HCT116 (cell line): ENCODE data around the gene HTR3A. TPM values are rescaled to one million over a fixed set of nuclear protein-coding genes. Genes with fewer than 3 reads are reported as not detected.

Experiments used
- ATAC-seq: fragments of 200-7000 bp; cut with Tn5 transposase; 2 replicates; pipeline ENCODE4 v1.9.1; 2020; ENCODE audit warnings: mild to moderate bottlenecking, moderate library complexity
- BruUV-seq: library from RNA; stranded (reverse); fragments of 400-500 nt; replicated peaks from 2 replicates; lab custom pipeline; 2021; lab: Mats Ljungman, UMichigan
- CTCF ChIA-PET: fragments of 300-600 bp; sonication (Branson Sonifier 250); formaldehyde crosslinking; loops from one replicate; lab custom pipeline; 2021; ENCODE audit warnings: antibody characterized with exemption; lab: Charles Lee
- POLR2A ChIA-PET: fragments of 300-600, 350-600 bp; sonication (Branson Sonifier 250); formaldehyde crosslinking; loops from one replicate; lab custom pipeline; 2021; ENCODE audit warnings: antibody characterized with exemption; lab: Charles Lee
- RAD21 ChIA-PET, 2 experiments: fragments of 300-600 bp; sonication (Branson Sonifier 250); formaldehyde crosslinking; loops; one replicate each; lab custom pipeline; 2023; ENCODE audit warnings: low total read pairs in 2 of 2; ENCODE audit not compliant: uncharacterized antibody in 2 of 2, unreplicated experiment in 2 of 2, low non-redundant PET in 1 of 2; lab: Charles Lee
- DNase-seq: peaks from one replicate; pipeline ENCODE4 v3.0.0-alpha.2; 2010; ENCODE audit warnings: low read depth, low spot score
- H2AFZ ChIP-seq: fragments of 200-600 bp; shearing (Covaris generic), sonication (generic); 2 replicates; pipeline ENCODE4 v1.6.1; 2017; ENCODE audit warnings: low read depth, mixed run types, mixed read lengths, antibody characterized with exemption, low read length; ENCODE audit not compliant: poor library complexity, severe bottlenecking
- H3K27ac ChIP-seq: 2 replicates; pipeline ENCODE4 v1.5.1; 2012; ENCODE audit warnings: low read depth, low read length
- H3K27me3 ChIP-seq: fragments of 200-600 bp; sonication (generic); 2 replicates; pipeline ENCODE4 v1.6.1; 2016; ENCODE audit warnings: mixed run types, low read length, mixed read lengths; ENCODE audit not compliant: insufficient read depth
- H3K36me3 ChIP-seq, 2 experiments: fragments of 200-500 bp in 1 of 2; fragments of 200-600 bp in 1 of 2; sonication (Bioruptor generic) in 1 of 2; sonication (generic) in 1 of 2; 2 replicates each; pipeline versions ENCODE4 v1.5.1 to v1.6.1; 2014 to 2016; ENCODE audit warnings: low read length in 2 of 2, inconsistent platforms in 1 of 2, mixed read lengths in 1 of 2, mixed run types in 1 of 2; ENCODE audit not compliant: insufficient read depth in 2 of 2, control insufficient read depth in 1 of 2
- H3K4me1 ChIP-seq, 2 experiments: fragments of 200-600 bp in 1 of 2; sonication (generic) in 1 of 2; 2 replicates each; pipeline versions ENCODE4 v1.5.1 to v1.6.1; 2012 to 2017; ENCODE audit warnings: low read length in 2 of 2, inconsistent platforms in 1 of 2, mild to moderate bottlenecking in 1 of 2, mixed read lengths in 1 of 2, mixed run types in 1 of 2, moderate library complexity in 1 of 2; ENCODE audit not compliant: insufficient read depth in 2 of 2, control insufficient read depth in 1 of 2
- H3K4me2 ChIP-seq: fragments of 200-600 bp; sonication (generic); 2 replicates; pipeline ENCODE4 v1.6.1; 2017; ENCODE audit warnings: mixed run types, low read length, mixed read lengths
- H3K4me3 ChIP-seq, 2 experiments: fragments of 200-600 bp in 1 of 2; sonication (generic) in 1 of 2; replicated peaks in 1 of 2; 2 replicates each; pipeline ENCODE4 v1.5.1; 2011 to 2016; ENCODE audit warnings: low read length in 2 of 2, control low read depth in 1 of 2, low read depth in 1 of 2, mild to moderate bottlenecking in 1 of 2, mixed read lengths in 1 of 2, mixed run types in 1 of 2
- H3K79me2 ChIP-seq: fragments of 200-600 bp; sonication (generic); 2 replicates; pipeline ENCODE4 v1.6.1; 2017; ENCODE audit warnings: mild to moderate bottlenecking, mixed run types, low read length, moderate library complexity, mixed read lengths; ENCODE audit not compliant: insufficient read depth
- H3K9ac ChIP-seq: fragments of 200-600 bp; sonication (generic); 2 replicates; pipeline ENCODE4 v1.6.1; 2016; ENCODE audit warnings: low read length, mixed read lengths
- H3K9me2 ChIP-seq: fragments of 200-600 bp; sonication (generic), shearing (Covaris generic); 2 replicates; pipeline ENCODE4 v1.6.1; 2017; ENCODE audit warnings: mixed run types, mild to moderate bottlenecking, moderate library complexity; ENCODE audit not compliant: insufficient read depth
- H3K9me3 ChIP-seq, 2 experiments: fragments of 200-500 bp in 1 of 2; fragments of 200-600 bp in 1 of 2; sonication (Bioruptor generic) in 1 of 2; sonication (generic) in 1 of 2; 2 replicates each; pipeline ENCODE4 v1.6.1; 2014 to 2017; ENCODE audit warnings: low read length in 2 of 2, mixed read lengths in 2 of 2, inconsistent platforms in 1 of 2, low read depth in 1 of 2, mild to moderate bottlenecking in 1 of 2, mixed run types in 1 of 2, moderate library complexity in 1 of 2; ENCODE audit not compliant: control insufficient read depth in 1 of 2, insufficient read depth in 1 of 2
- H4K20me1 ChIP-seq: fragments of 200-600 bp; sonication (generic), shearing (Covaris generic); 2 replicates; pipeline ENCODE4 v1.6.1; 2017; ENCODE audit warnings: mixed run types, mild to moderate bottlenecking, moderate library complexity; ENCODE audit not compliant: insufficient read depth
- ATF3 ChIP-seq: IDR thresholded peaks from 2 replicates; pipeline ENCODE4 v1.6.1; 2012
- CEBPB ChIP-seq: IDR thresholded peaks from 2 replicates; pipeline ENCODE4 v1.6.1; 2012; ENCODE audit warnings: low read depth
- EGR1 ChIP-seq: IDR thresholded peaks from 2 replicates; pipeline ENCODE4 v1.6.1; 2012; ENCODE audit warnings: low read depth
- FOSL1 ChIP-seq: IDR thresholded peaks from 2 replicates; pipeline ENCODE4 v1.6.1; 2012; ENCODE audit warnings: low read depth
- POLR2AphosphoS5 ChIP-seq: IDR thresholded peaks from 2 replicates; pipeline ENCODE4 v1.6.1; 2011; ENCODE audit warnings: mild to moderate bottlenecking, low read depth, low read length, moderate library complexity
- REST ChIP-seq: IDR thresholded peaks from 2 replicates; pipeline ENCODE4 v1.6.1; 2012; ENCODE audit warnings: low read depth
- SP1 ChIP-seq: IDR thresholded peaks from 2 replicates; pipeline ENCODE4 v1.6.1; 2012; ENCODE audit warnings: low read depth
- ZNF274 ChIP-seq: fragments of 200-500 bp; sonication (Bioruptor generic); IDR thresholded peaks from 2 replicates; pipeline ENCODE4 v1.6.1; 2014; ENCODE audit warnings: mild to moderate bottlenecking, low read depth, low read length, inconsistent platforms
- intact Hi-C: fragments of 100-400 bp; cut with micrococcal nuclease; formaldehyde crosslinking; loops from 2 replicates; pipeline ENCODE4 v1.10.0; 2022
- total RNA-seq: library from RNA; stranded (reverse); gene quantifications from one replicate; pipeline ENCODE4 v1.2.1, GENCODE V29; 2021; ENCODE audit not compliant: unreplicated experiment
- TF ChIP-seq, protein P1 (sequence below): IDR thresholded peaks from 2 replicates; pipeline ENCODE4 v1.6.1; 2011; ENCODE audit warnings: mild to moderate bottlenecking, low read length, moderate library complexity; ENCODE audit not compliant: insufficient replicate concordance; ENCODE audit errors: extremely low read depth

Gene HTR3A
- total RNA-seq, 1 experiment from 2014 or later, result 0.12 TPM

GRCh38 chr11:114010931-114011330 is 36.0 kb downstream of the HTR3A start (continued):
- TF ChIP-seq, protein P1, sequence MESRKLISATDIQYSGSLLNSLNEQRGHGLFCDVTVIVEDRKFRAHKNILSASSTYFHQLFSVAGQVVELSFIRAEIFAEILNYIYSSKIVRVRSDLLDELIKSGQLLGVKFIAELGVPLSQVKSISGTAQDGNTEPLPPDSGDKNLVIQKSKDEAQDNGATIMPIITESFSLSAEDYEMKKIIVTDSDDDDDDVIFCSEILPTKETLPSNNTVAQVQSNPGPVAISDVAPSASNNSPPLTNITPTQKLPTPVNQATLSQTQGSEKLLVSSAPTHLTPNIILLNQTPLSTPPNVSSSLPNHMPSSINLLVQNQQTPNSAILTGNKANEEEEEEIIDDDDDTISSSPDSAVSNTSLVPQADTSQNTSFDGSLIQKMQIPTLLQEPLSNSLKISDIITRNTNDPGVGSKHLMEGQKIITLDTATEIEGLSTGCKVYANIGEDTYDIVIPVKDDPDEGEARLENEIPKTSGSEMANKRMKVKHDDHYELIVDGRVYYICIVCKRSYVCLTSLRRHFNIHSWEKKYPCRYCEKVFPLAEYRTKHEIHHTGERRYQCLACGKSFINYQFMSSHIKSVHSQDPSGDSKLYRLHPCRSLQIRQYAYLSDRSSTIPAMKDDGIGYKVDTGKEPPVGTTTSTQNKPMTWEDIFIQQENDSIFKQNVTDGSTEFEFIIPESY, result no peak
- TF ChIP-seq EGR1, result no peak
- TF ChIP-seq ZNF274, result no peak

GRCh38 chr11:114011443-114011842 is 36.5 kb downstream of the HTR3A start:
- Histone ChIP-seq H3K4me2 (no peak overlapping the region), H3K4me3 (no peak overlapping the region), H3K27ac (no peak overlapping the region), H2AFZ (no peak overlapping the region), H3K27me3 (peaks cover 14% of the 10 kb centered on the region), H3K79me2 (no peaks in the 10 kb centered on the region), H3K9me3 (no peaks in the 10 kb centered on the region), H3K9me2 (no peaks in the 10 kb centered on the region), H3K9ac (no peak overlapping the region), H4K20me1 (no peaks in the 10 kb centered on the region), H3K36me3 (no peaks in the 10 kb centered on the region), H3K4me1 (no peaks in the 10 kb centered on the region)
- ChIA-PET RAD21 (no interaction called here), POLR2A (no interaction called here), CTCF (no interaction called here)
- ATAC-seq, result no peak
- DNase-seq, result no peak
- intact Hi-C loops, result no loop called here
- BruUV-seq, result no TSS peak
- no peak for TF ChIP-seq SP1
- TF ChIP-seq ATF3, result no peak
- no peak for TF ChIP-seq POLR2AphosphoS5
- TF ChIP-seq CEBPB, result no peak
- TF ChIP-seq REST, result no peak
- TF ChIP-seq FOSL1, result no peak
